CD14-positive monocyte (primary cell): ENCODE measurements around the gene CIRBP. TPM values are rescaled to one million over a fixed set of nuclear protein-coding genes. Genes with fewer than 3 reads are reported as not detected.

Experiments used
- DNase-seq, 3 donors: peaks; one replicate each; pipeline ENCODE4 v3.0.0-alpha.2; 2011 to 2022
- H2AFZ ChIP-seq: 2 replicates; pipeline ENCODE4 v1.6.0; 2012; ENCODE audit warnings: mild to moderate bottlenecking, low read depth, low read length, inconsistent platforms; ENCODE audit not compliant: insufficient read depth, poor library complexity, severe bottlenecking
- H3K27ac ChIP-seq, 2 donors: 1 replicate in 1 of 2; 2 replicates in 1 of 2; pipeline ENCODE4 v1.5.1; 2012 to 2013; ENCODE audit warnings: low read length in 2 of 2, control low read depth in 1 of 2, inconsistent platforms in 1 of 2, low read depth in 1 of 2, mild to moderate bottlenecking in 1 of 2
- H3K27me3 ChIP-seq, 2 donors: one replicate each; pipeline versions ENCODE4 v1.6.0 to v1.6.1; 2011 to 2013; ENCODE audit warnings: low read length in 2 of 2; ENCODE audit not compliant: control insufficient read depth in 2 of 2, insufficient read depth in 2 of 2
- H3K36me3 ChIP-seq, 2 donors: replicated peaks in 1 of 2; 1 replicate in 1 of 2; 2 replicates in 1 of 2; pipeline versions ENCODE4 v1.5.1 to v1.6.1; 2012 to 2013; ENCODE audit warnings: low read length in 2 of 2, control low read depth in 1 of 2, inconsistent platforms in 1 of 2, mild to moderate bottlenecking in 1 of 2; ENCODE audit not compliant: insufficient read depth in 2 of 2, control insufficient read depth in 1 of 2
- H3K4me1 ChIP-seq, 2 donors: 1 replicate in 1 of 2; 2 replicates in 1 of 2; pipeline versions ENCODE4 v1.5.1 to v1.6.1; 2012 to 2013; ENCODE audit warnings: low read length in 2 of 2, control low read depth in 1 of 2, inconsistent platforms in 1 of 2, mild to moderate bottlenecking in 1 of 2, moderate library complexity in 1 of 2; ENCODE audit not compliant: insufficient read depth in 2 of 2, control insufficient read depth in 1 of 2
- H3K4me2 ChIP-seq: replicated peaks from 2 replicates; pipeline ENCODE3; 2012; ENCODE audit warnings: low read length, moderate library complexity, mild to moderate bottlenecking; ENCODE audit not compliant: poor library complexity, severe bottlenecking; ENCODE audit errors: extremely low read depth
- H3K4me3 ChIP-seq, 3 experiments: fragments of 200-600 bp in 1 of 3; sonication (generic) in 1 of 3; replicated peaks in 1 of 3; 1 replicate in 2 of 3; 2 replicates in 1 of 3; pipeline ENCODE4 v1.5.1; 2011 to 2013; ENCODE audit warnings: low read length in 3 of 3, mild to moderate bottlenecking in 3 of 3, control low read depth in 2 of 3, low read depth in 2 of 3, inconsistent platforms in 1 of 3, moderate library complexity in 1 of 3
- H3K79me2 ChIP-seq: 2 replicates; pipeline ENCODE4 v1.6.0; 2012; ENCODE audit warnings: mild to moderate bottlenecking, control low read depth, inconsistent platforms, low read length, moderate library complexity; ENCODE audit not compliant: insufficient read depth
- H3K9ac ChIP-seq: 2 replicates; pipeline ENCODE4 v1.6.0; 2017; ENCODE audit warnings: low read length, mild to moderate bottlenecking; ENCODE audit not compliant: insufficient read depth, poor library complexity, severe bottlenecking
- H3K9me3 ChIP-seq, 2 donors: replicated peaks in 1 of 2; 1 replicate in 1 of 2; 2 replicates in 1 of 2; pipeline versions ENCODE4 v1.5.1 to v1.6.1; 2012 to 2013; ENCODE audit warnings: low read length in 2 of 2, control low read depth in 1 of 2; ENCODE audit not compliant: control insufficient read depth in 1 of 2, insufficient read depth in 1 of 2
- H4K20me1 ChIP-seq: 2 replicates; pipeline ENCODE4 v1.6.0; 2012; ENCODE audit warnings: mild to moderate bottlenecking, low read length, control low read depth, moderate library complexity; ENCODE audit not compliant: insufficient read depth
- H3K27ac Mint-ChIP-seq, 7 donors: one replicate each; pipeline ENCODE4 v1.8.0; 2020; ENCODE audit warnings: mild to moderate bottlenecking in 7 of 7, mixed read lengths in 7 of 7, moderate library complexity in 6 of 7, inconsistent platforms in 2 of 7
- H3K27me3 Mint-ChIP-seq, 3 donors: one replicate each; pipeline ENCODE4 v1.8.0; 2021 to 2022; ENCODE audit warnings: low read depth in 3 of 3, mild to moderate bottlenecking in 3 of 3, mixed read lengths in 3 of 3, moderate library complexity in 3 of 3, inconsistent platforms in 1 of 3
- H3K36me3 Mint-ChIP-seq, 2 donors: one replicate each; pipeline ENCODE4 v1.8.0; 2020; ENCODE audit warnings: mixed read lengths in 2 of 2, inconsistent platforms in 1 of 2, mild to moderate bottlenecking in 1 of 2
- H3K4me1 Mint-ChIP-seq: one replicate; pipeline ENCODE4 v1.8.0; 2020; ENCODE audit warnings: mild to moderate bottlenecking, mixed read lengths
- H3K4me3 Mint-ChIP-seq, 2 donors: one replicate each; pipeline ENCODE4 v1.8.0; 2020; ENCODE audit warnings: mild to moderate bottlenecking in 2 of 2, mixed read lengths in 2 of 2, moderate library complexity in 1 of 2
- H3K9me3 Mint-ChIP-seq, 7 donors: one replicate each; pipeline ENCODE4 v1.8.0; 2020 to 2022; ENCODE audit warnings: mixed read lengths in 7 of 7, mild to moderate bottlenecking in 6 of 7, moderate library complexity in 6 of 7, inconsistent platforms in 2 of 7
- CTCF ChIP-seq: fragments of 200-600 bp; IDR thresholded peaks from one replicate; pipeline ENCODE4 v1.8.0; 2022; ENCODE audit warnings: antibody characterized with exemption, mild to moderate bottlenecking
- WGBS: methylation state at CpG from one replicate; pipeline ENCODE4 v1.1.5; 2013; ENCODE audit warnings: missing lambda C conversion rate; ENCODE audit not compliant: insufficient coverage; 5-methylcytosine and 5-hydroxymethylcytosine counted together
- intact Hi-C, 2 donors: fragments of 100-400 bp; cut with micrococcal nuclease; formaldehyde crosslinking; loops; one replicate each; pipeline versions ENCODE4 v1.15.0 to v1.15.1; 2023
- polyA plus RNA-seq, 3 donors: library from polyadenylated mRNA; depleted of rRNA in 1 of 3; unstranded in 2 of 3; stranded (reverse) in 1 of 3; fragments of 300-500 nt in 2 of 3; fragments of >200 nt in 1 of 3; fragmentation: Illumina TruSeq in 2 of 3; gene quantifications; 1 replicate in 2 of 3; 2 replicates in 1 of 3; pipeline ENCODE4 v1.2.3, GENCODE V29; 2012 to 2021

CIRBP gene
- polyA plus RNA-seq, 3 donors: 39.6 to 600 (median 51.1) TPM

GRCh38 chr19:1225440-1226226 lies 43.5 kb upstream of the CIRBP start:
- no peak for DNase-seq
- no peaks in the 10 kb centered on the region for H3K4me1 ChIP-seq
- H2AFZ ChIP-seq: no peak overlapping the region
- intact Hi-C loops: no loop called here
- Mint-ChIP-seq H3K27me3 (peaks cover 0 to 2% (median 0%) of the 10 kb centered on the region in 3 donors), H3K27ac (peak overlapping the region in 1 of 7 donors; percentile 43), H3K4me1 (no peaks in the 10 kb centered on the region), H3K36me3 (peaks cover 17 to 34% of the 10 kb centered on the region in 2 donors), H3K9me3 (peaks cover 0 to 10% (median 3%) of the 10 kb centered on the region in 7 donors), H3K4me3 (no peak overlapping the region)
- H3K27ac ChIP-seq: no peak overlapping the region
- no peaks in the 10 kb centered on the region for H3K79me2 ChIP-seq
- no peak overlapping the region for H3K4me2 ChIP-seq
- 80% methylated on average over 26 of the region's 29 CpGs for WGBS
- no peaks in the 10 kb centered on the region for H3K9me3 ChIP-seq
- peaks cover 45 to 71% of the 10 kb centered on the region in 2 donors for H3K36me3 ChIP-seq
- no peak for TF ChIP-seq CTCF
- no peak overlapping the region for H3K4me3 ChIP-seq
- H3K9ac ChIP-seq: no peak overlapping the region
- peaks cover 59% of the 10 kb centered on the region for H4K20me1 ChIP-seq
- no peaks in the 10 kb centered on the region for H3K27me3 ChIP-seq

- Mint-ChIP-seq H3K27me3 (peaks cover 0 to 2% (median 0%) of the 10 kb centered on the region in 3 donors), H3K36me3 (peaks cover 12 to 28% of the 10 kb centered on the region in 2 donors), H3K27ac (no peak overlapping the region), H3K4me1 (no peaks in the 10 kb centered on the region), H3K4me3 (no peak overlapping the region), H3K9me3 (peaks cover 0 to 10% (median 3%) of the 10 kb centered on the region in 7 donors)
- Histone ChIP-seq H3K79me2 (no peaks in the 10 kb centered on the region), H3K9me3 (no peaks in the 10 kb centered on the region), H4K20me1 (peaks cover 54% of the 10 kb centered on the region), H3K27ac (no peak overlapping the region), H3K9ac (no peak overlapping the region), H3K4me1 (no peaks in the 10 kb centered on the region), H3K4me2 (no peak overlapping the region), H3K36me3 (peaks cover 39 to 65% of the 10 kb centered on the region in 2 donors), H3K27me3 (no peaks in the 10 kb centered on the region), H2AFZ (no peak overlapping the region), H3K4me3 (no peak overlapping the region)
- 97% methylated on average over 11 of the region's 11 CpGs for WGBS
- no peak for TF ChIP-seq CTCF
- intact Hi-C loops: no loop called here
- no peak for DNase-seq
Measured at GRCh38 chr19:1226227-1226518, 43.0 kb upstream of the CIRBP start.
